H1 (cell line): ENCODE results near the gene DIPK1A.

ENCODE experiments used
- BCL11A ChIP-seq, 2 experiments: IDR thresholded peaks; one replicate each; pipeline ENCODE4 v1.6.1; 2011; ENCODE audit warnings: low read depth in 2 of 2, low read length in 2 of 2, mild to moderate bottlenecking in 2 of 2
- EZH2 ChIP-seq: fragments of 200-600 bp; sonication (generic); IDR thresholded peaks from 2 replicates; pipeline ENCODE4 v1.7.1; 2012; ENCODE audit warnings: low read depth, mild to moderate bottlenecking, moderate library complexity, low read length, inconsistent platforms; ENCODE audit not compliant: severe bottlenecking
- JUND ChIP-seq: IDR thresholded peaks from 2 replicates; pipeline ENCODE4 v1.6.1; 2011; ENCODE audit warnings: mild to moderate bottlenecking, improper control_type of control experiment, low read length
- KDM1A ChIP-seq: fragments of 200-600, 300-600 bp; sonication (generic); IDR thresholded peaks from 2 replicates; pipeline ENCODE4 v1.7.1; 2016; ENCODE audit warnings: mild to moderate bottlenecking, low read length, borderline replicate concordance
- POLR2A ChIP-seq, 2 experiments: IDR thresholded peaks; 1 replicate in 1 of 2; 2 replicates in 1 of 2; pipeline ENCODE4 v1.6.1; 2011; ENCODE audit warnings: low read depth in 2 of 2, low read length in 2 of 2, mild to moderate bottlenecking in 2 of 2; ENCODE audit errors: control extremely low read depth in 1 of 2
- POLR2AphosphoS5 ChIP-seq: IDR thresholded peaks from 2 replicates; pipeline ENCODE4 v1.6.1; 2011; ENCODE audit warnings: low read depth, low read length

DNA sequence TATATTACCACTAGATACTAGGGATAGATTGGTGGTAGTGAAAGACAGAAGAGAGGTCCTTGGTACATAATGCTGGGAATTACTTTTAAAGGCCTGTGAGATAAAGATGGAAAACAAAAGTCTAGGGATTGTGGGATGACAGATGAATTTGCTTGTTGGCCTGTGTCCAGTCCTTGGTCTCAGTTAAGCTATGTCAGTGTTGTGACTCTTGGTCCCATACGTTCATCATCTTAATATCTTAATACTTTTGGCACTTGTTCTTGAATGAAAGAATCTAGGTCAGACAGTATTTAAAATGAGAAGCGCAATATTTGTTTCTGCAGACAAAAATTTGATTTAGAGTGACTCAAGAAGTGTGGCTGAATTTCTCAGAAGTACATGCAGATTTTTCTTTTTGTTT lies 121.8 kb downstream of the DIPK1A start:
- TF ChIP-seq BCL11A (IDR thresholded peaks at IDR 0.05; ENCODE audit: low read depth in 2 of 2, low read length in 2 of 2) (no peak), POLR2AphosphoS5 (peak; percentile 62; the same call in 1 of the 2 replicates), KDM1A (no peak), POLR2A (IDR thresholded peaks at IDR 0.05; ENCODE audit: control extremely low read depth in 1 of 2, low read depth in 2 of 2, low read length in 2 of 2) (peak in 1 of 2 experiments; percentile 71; a peak in 2 of 3 replicates), JUND (no peak), EZH2 (no peak)
